Urinary bladder (tissue), 4 donors: ENCODE results near the gene HPCAL4. TPM values are rescaled to one million over a fixed set of nuclear protein-coding genes. Genes with fewer than 3 reads are reported as not detected.

ENCODE experiments used
- DNase-seq: peaks from one replicate; pipeline ENCODE4 v3.0.0-alpha.2; 2015; ENCODE audit errors: extremely low spot score
- H3K27ac ChIP-seq: one replicate; pipeline ENCODE4 v1.5.1; 2013; ENCODE audit warnings: low read depth, mild to moderate bottlenecking, moderate library complexity
- H3K36me3 ChIP-seq: one replicate; pipeline ENCODE4 v1.6.1; 2013; ENCODE audit warnings: mild to moderate bottlenecking, moderate library complexity; ENCODE audit not compliant: insufficient read depth
- H3K4me1 ChIP-seq: one replicate; pipeline ENCODE4 v1.6.1; 2013; ENCODE audit warnings: mild to moderate bottlenecking, moderate library complexity; ENCODE audit not compliant: insufficient read depth
- H3K4me3 ChIP-seq: one replicate; pipeline ENCODE4 v1.5.1; 2013; ENCODE audit warnings: low read depth, low read length
- WGBS: extraction: QIAGEN DNeasy Blood & Tissue Kit; methylation state at CpG from one replicate; pipeline ENCODE4 v1.1.7; 2013; 5-methylcytosine and 5-hydroxymethylcytosine counted together
- polyA plus RNA-seq: library from polyadenylated mRNA; stranded (reverse); fragments of 200-250 nt; gene quantifications from one replicate; pipeline ENCODE4 v1.2.3, GENCODE V29; 2013
- small RNA-seq: library from RNA; depleted of rRNA; stranded (forward); fragments of <200 nt; gene quantifications from one replicate; pipeline ENCODE3, GENCODE V24; 2014
- total RNA-seq: library from RNA; depleted of rRNA; stranded (reverse); fragments of >200 nt; gene quantifications from one replicate; pipeline ENCODE4 v1.2.3, GENCODE V29; 2014
- donor health status: healthy with polysubstance abuse.
- donor health status: healthy.

The HPCAL4 gene
- total and polyA plus RNA-seq, 2 donors: 0.23 to 2.5 TPM

DNA sequence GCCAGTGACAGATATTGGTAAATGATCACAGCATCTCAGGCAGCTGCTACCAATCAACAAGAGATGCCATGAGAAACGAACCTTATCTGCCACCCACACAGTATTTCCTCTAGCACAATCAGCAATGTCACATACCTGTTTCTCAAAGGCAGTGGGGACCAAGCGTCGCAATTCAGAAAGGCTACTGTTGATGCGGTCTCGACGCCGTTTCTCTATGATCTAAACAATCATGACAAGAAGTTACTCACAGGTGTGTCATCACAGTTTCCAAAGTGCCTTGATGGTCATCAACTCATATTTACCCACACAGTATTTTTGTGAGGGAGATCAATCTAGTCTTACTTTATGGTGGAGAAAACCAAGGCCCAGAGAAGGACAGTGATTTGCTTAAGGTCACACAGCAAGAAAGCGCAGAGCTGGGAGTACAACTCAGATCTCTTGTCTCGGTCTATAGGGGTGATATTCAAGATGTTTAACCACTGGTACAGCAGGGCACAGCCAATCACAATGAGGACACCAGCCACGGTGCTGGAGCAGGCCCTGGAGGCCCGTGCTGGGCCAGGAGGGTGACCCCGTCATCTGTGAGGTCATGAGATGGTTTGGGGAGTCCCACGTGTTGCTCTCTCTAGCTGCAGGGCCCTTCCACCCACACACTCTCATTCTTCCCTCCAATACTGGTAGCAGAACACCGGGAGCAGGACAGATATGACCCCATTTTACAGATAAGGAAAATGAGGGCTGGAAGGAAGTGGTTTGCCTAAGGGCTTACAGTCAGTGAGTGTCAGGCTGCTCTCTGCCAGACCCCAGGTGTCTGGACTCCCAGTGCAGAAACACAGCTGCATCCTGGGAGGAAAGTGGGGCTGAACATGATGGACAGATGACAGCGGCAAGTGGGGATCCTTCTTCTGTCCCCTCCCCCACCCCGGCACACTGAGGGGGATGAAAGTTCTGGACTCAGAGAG lies 59.6 kb downstream of the HPCAL4 start:
- Histone ChIP-seq H3K4me3 (no peak overlapping the region), H3K27ac (no peak overlapping the region), H3K36me3 (no peaks in the 10 kb centered on the region), H3K4me1 (no peaks in the 10 kb centered on the region)
- WGBS: 89% methylated on average over 16 of the region's 16 CpGs
- no peak for DNase-seq

GRCh38 chr1:39628807-39629350 lies 62.4 kb downstream of the HPCAL4 start:
- DNase-seq: no peak
- H3K4me1 ChIP-seq: no peaks in the 10 kb centered on the region
- no peak overlapping the region for H3K4me3 ChIP-seq
- no peak overlapping the region for H3K27ac ChIP-seq
- WGBS: 96% methylated on average over 11 of the region's 11 CpGs
- no peaks in the 10 kb centered on the region for H3K36me3 ChIP-seq

Small RNA genes within 50 kb of the gene (small RNA-seq; reads per million reads assigned to genes)
- gene RNU7-121P: not detected

Other genes starting within 250 kb of the HPCAL4 start
- 0.95 TPM for gene BMP8A, start 199.8 kb downstream of the HPCAL4 start, total RNA-seq
- gene BMP8A, start 199.8 kb downstream of the HPCAL4 start, polyA plus RNA-seq: 0.27 TPM
- 113 TPM for gene PABPC4, start 114.6 kb downstream of the HPCAL4 start, total RNA-seq
- 123 TPM for gene PABPC4, start 114.6 kb downstream of the HPCAL4 start, polyA plus RNA-seq
- 7.9 TPM for gene HEYL, start 51.8 kb downstream of the HPCAL4 start, total RNA-seq
- 7.2 TPM for gene HEYL, start 51.8 kb downstream of the HPCAL4 start, polyA plus RNA-seq
- 2.1 TPM for gene NT5C1A, start 19.3 kb downstream of the HPCAL4 start, total RNA-seq
- gene NT5C1A, start 19.3 kb downstream of the HPCAL4 start, polyA plus RNA-seq: 0.27 TPM
- gene PPIE, start 47.4 kb upstream of the HPCAL4 start, total RNA-seq: 31.0 TPM
- 64.5 TPM for gene PPIE, start 47.4 kb upstream of the HPCAL4 start, polyA plus RNA-seq
- 0.90 TPM for gene OXCT2, start 79.9 kb upstream of the HPCAL4 start, total RNA-seq
- 0.68 TPM for gene OXCT2, start 79.9 kb upstream of the HPCAL4 start, polyA plus RNA-seq
- 1.6 TPM for gene BMP8B, start 97.4 kb upstream of the HPCAL4 start, total RNA-seq
- 1.5 TPM for gene BMP8B, start 97.4 kb upstream of the HPCAL4 start, polyA plus RNA-seq
- 45.4 TPM for gene TRIT1, start 192.1 kb upstream of the HPCAL4 start, total RNA-seq
- 14.5 TPM for gene TRIT1, start 192.1 kb upstream of the HPCAL4 start, polyA plus RNA-seq
- gene MYCL, start 210.5 kb upstream of the HPCAL4 start, total RNA-seq: 35.1 TPM
- 5.5 TPM for gene MYCL, start 210.5 kb upstream of the HPCAL4 start, polyA plus RNA-seq